ENCODE results near the gene GSAP. TPM values are rescaled to one million over a fixed set of nuclear protein-coding genes. Genes with fewer than 3 reads are reported as not detected.

Gene GSAP
- total RNA-seq, 1 donor from 2014 or later, result 2.1 TPM

GRCh38 chr7:77426521-77427051 lies 10.4 kb upstream of the GSAP start:
- Mint-ChIP-seq H3K36me3 (ENCODE audit: low read depth) (no peaks in the 10 kb centered on the region), H3K9me3 (no peaks in the 10 kb centered on the region), H3K4me3 (no peak overlapping the region), H3K27me3 (peaks cover 9% of the 10 kb centered on the region), H3K4me1 (peaks cover 40% of the 10 kb centered on the region), H3K27ac (no peak overlapping the region)
- intact Hi-C loops (cut with micrococcal nuclease), result no loop called here
- no peak for DNase-seq

- intact Hi-C loops (cut with micrococcal nuclease), result no loop called here
- Mint-ChIP-seq H3K36me3 (ENCODE audit: low read depth) (no peaks in the 10 kb centered on the region), H3K4me1 (peaks cover 37% of the 10 kb centered on the region), H3K27ac (no peak overlapping the region), H3K4me3 (no peak overlapping the region), H3K27me3 (peaks cover 9% of the 10 kb centered on the region), H3K9me3 (no peaks in the 10 kb centered on the region)
- DNase-seq, result no peak
These were observed 9.9 kb upstream of the GSAP start for GRCh38 chr7:77426052-77426404.

GRCh38 chr7:77425101-77426051 lies 9.2 kb upstream of the GSAP start:
- intact Hi-C loops (cut with micrococcal nuclease), result no loop called here
- peaks cover 9% of the 10 kb centered on the region for H3K27me3 Mint-ChIP-seq
- H3K4me3 Mint-ChIP-seq, result no peak overlapping the region

GRCh38 chr7:77422500-77422899 lies 6.4 kb upstream of the GSAP start:
- no peak overlapping the region for H3K4me3 Mint-ChIP-seq
- peaks cover 28% of the 10 kb centered on the region for H3K4me1 Mint-ChIP-seq
- peak; percentile 38 for DNase-seq
- H3K27me3 Mint-ChIP-seq, result peaks cover 9% of the 10 kb centered on the region
- intact Hi-C loops (cut with micrococcal nuclease), result no loop called here
- no peak overlapping the region for H3K27ac Mint-ChIP-seq
- no peaks in the 10 kb centered on the region for H3K9me3 Mint-ChIP-seq
- H3K36me3 Mint-ChIP-seq (ENCODE audit: low read depth), result no peaks in the 10 kb centered on the region

More at GRCh38 chr7:77425101-77426051, 9.2 kb upstream of the GSAP start:
- Mint-ChIP-seq H3K27ac (no peak overlapping the region), H3K4me1 (peaks cover 32% of the 10 kb centered on the region), H3K9me3 (no peaks in the 10 kb centered on the region), H3K36me3 (ENCODE audit: low read depth) (no peaks in the 10 kb centered on the region)
- DNase-seq, result peak; percentile 43

DNA sequence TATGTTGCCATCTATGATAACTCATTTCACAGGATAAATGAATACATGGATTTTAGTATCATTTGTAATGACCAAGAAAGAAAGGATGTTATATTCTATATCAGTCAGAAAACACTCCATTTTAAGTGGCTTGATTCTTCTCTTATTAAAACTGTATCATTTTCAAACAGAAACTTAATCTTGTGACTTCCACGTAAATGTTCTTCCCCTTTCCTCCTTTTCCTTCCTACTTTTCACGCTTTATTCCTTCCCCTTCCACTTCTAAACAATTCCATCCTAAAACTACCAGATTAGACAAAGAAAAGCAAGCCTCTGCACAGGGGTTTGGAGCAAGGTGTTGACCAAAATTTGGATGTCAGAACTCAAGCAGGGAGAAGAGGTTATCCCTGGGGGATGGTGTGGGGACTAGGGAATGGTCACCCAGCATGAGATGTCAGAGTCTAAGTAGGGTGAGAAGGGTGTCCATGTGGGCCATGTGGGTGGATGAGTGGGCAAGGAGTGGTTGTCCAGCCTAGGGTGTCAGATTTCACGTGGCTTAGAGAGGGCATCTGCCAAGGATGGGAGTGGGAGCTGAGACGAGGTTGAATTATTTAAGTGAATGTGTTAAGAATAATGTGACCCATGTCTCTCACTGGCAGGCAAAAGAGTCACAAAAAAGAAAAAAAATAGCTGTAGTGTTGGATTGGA lies 5.0 kb upstream of the GSAP start:
- peaks cover 9% of the 10 kb centered on the region for H3K27me3 Mint-ChIP-seq
- no peak overlapping the region for H3K27ac Mint-ChIP-seq
- no peak for DNase-seq
- H3K36me3 Mint-ChIP-seq (ENCODE audit: low read depth), result no peaks in the 10 kb centered on the region
- intact Hi-C loops (cut with micrococcal nuclease), result no loop called here
- peaks cover 21% of the 10 kb centered on the region for H3K4me1 Mint-ChIP-seq
- H3K9me3 Mint-ChIP-seq, result no peaks in the 10 kb centered on the region
- no peak overlapping the region for H3K4me3 Mint-ChIP-seq

- Mint-ChIP-seq H3K9me3 (no peaks in the 10 kb centered on the region), H3K27me3 (peaks cover 7% of the 10 kb centered on the region), H3K27ac (no peak overlapping the region), H3K36me3 (ENCODE audit: low read depth) (no peaks in the 10 kb centered on the region), H3K4me1 (peaks cover 19% of the 10 kb centered on the region), H3K4me3 (no peak overlapping the region)
- intact Hi-C loops (cut with micrococcal nuclease), result no loop called here
- DNase-seq, result no peak
These were observed 4.3 kb upstream of the GSAP start for GRCh38 chr7:77420438-77420837.

DNA sequence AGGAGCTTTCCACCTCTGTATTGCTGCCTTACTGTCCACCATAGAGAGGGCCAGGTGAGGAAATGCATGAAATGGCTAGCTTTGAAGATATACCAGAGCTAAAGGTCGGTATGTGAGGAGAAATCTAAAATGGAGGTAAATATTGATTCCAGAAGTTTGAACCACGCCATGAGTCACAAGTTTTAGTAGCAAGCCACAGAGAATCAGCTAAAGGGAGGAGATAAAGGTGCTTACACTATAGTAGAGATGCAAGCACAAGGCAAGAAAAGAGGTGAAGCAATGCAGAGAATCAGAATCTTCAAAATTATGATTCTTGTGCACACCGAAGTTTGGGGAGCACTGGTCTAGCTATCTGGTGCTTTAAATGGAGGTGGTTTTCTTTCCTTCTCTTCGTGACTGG lies 3.0 kb upstream of the GSAP start:
- Mint-ChIP-seq H3K27me3 (peaks cover 10% of the 10 kb centered on the region), H3K27ac (no peak overlapping the region), H3K9me3 (no peaks in the 10 kb centered on the region), H3K4me1 (peaks cover 21% of the 10 kb centered on the region), H3K36me3 (ENCODE audit: low read depth) (no peaks in the 10 kb centered on the region), H3K4me3 (no peak overlapping the region)
- intact Hi-C loops (cut with micrococcal nuclease), result loop anchor here (5.0 kb wide), 3 partner anchors 67 to 118 kb away; partner anchors contain the start of gene PTPN12
- DNase-seq, result no peak

GRCh38 chr7:77417801-77418200 lies 1.7 kb upstream of the GSAP start:
- no peak overlapping the region for H3K4me3 Mint-ChIP-seq
- no peak for DNase-seq
- intact Hi-C loops (cut with micrococcal nuclease), result loop anchor here (5.0 kb wide), 3 partner anchors 66 to 120 kb away; partner anchors contain the start of gene PTPN12

GRCh38 chr7:77416621-77417371 lies 647 bp upstream of the GSAP start:
- Mint-ChIP-seq H3K9me3 (no peaks in the 10 kb centered on the region), H3K27me3 (peaks cover 6% of the 10 kb centered on the region), H3K4me3 (peak overlapping the region; percentile 56), H3K4me1 (peaks cover 23% of the 10 kb centered on the region), H3K27ac (peak overlapping the region; percentile 25), H3K36me3 (ENCODE audit: low read depth) (no peaks in the 10 kb centered on the region)
- no peak for DNase-seq
- intact Hi-C loops (cut with micrococcal nuclease), result loop anchor here (5.0 kb wide), 3 partner anchors 64 to 121 kb away; partner anchors contain the start of gene PTPN12

More at GRCh38 chr7:77417801-77418200, 1.7 kb upstream of the GSAP start:
- H3K27me3 Mint-ChIP-seq, result peaks cover 10% of the 10 kb centered on the region
- no peaks in the 10 kb centered on the region for H3K36me3 Mint-ChIP-seq (ENCODE audit: low read depth)
- H3K4me1 Mint-ChIP-seq, result peaks cover 23% of the 10 kb centered on the region
- no peak overlapping the region for H3K27ac Mint-ChIP-seq
- H3K9me3 Mint-ChIP-seq, result no peaks in the 10 kb centered on the region

- peak; percentile 72 for DNase-seq
- peaks cover 23% of the 10 kb centered on the region for H3K4me1 Mint-ChIP-seq
- intact Hi-C loops (cut with micrococcal nuclease), result loop anchor here (5.0 kb wide), 3 partner anchors 63 to 122 kb away; partner anchors contain the start of gene PTPN12
- H3K9me3 Mint-ChIP-seq, result no peaks in the 10 kb centered on the region
- H3K27me3 Mint-ChIP-seq, result peaks cover 6% of the 10 kb centered on the region
- no peak overlapping the region for H3K27ac Mint-ChIP-seq
- peak overlapping the region; percentile 66 for H3K4me3 Mint-ChIP-seq
- H3K36me3 Mint-ChIP-seq (ENCODE audit: low read depth), result no peaks in the 10 kb centered on the region
These were observed 700 bp downstream of the GSAP start for GRCh38 chr7:77415476-77415822.

DNA sequence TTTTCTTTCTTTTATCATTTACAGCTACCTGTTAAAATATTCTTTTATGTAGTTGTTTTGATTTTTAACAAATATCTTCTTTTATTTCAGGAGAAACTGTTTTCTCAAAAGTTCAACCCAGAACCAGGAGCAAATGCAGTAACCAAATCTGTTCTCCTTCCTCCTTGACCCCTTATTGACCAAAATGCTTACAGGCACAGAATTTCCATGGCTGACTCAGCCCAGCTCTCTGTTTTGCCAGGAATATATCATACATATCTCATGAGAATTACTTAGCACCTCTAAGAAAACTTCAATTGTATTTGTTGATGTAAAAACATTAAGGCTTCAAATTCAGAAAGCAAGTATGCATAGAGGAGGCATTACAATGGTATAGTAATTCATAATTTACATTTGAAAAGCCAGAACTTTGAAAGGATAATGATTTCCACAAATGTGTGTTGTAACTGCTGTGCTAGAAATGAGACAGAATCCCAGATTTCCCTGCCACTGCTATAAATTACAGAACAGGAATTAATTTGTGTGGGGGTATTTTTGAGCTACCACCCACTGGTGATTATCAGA lies 2.2 kb downstream of the GSAP start:
- DNase-seq, result no peak
- H3K36me3 Mint-ChIP-seq (ENCODE audit: low read depth), result no peaks in the 10 kb centered on the region
- H3K27me3 Mint-ChIP-seq, result peaks cover 6% of the 10 kb centered on the region
- intact Hi-C loops (cut with micrococcal nuclease), result no loop called here
- peaks cover 18% of the 10 kb centered on the region for H3K4me1 Mint-ChIP-seq
- no peaks in the 10 kb centered on the region for H3K9me3 Mint-ChIP-seq
- H3K4me3 Mint-ChIP-seq, result no peak overlapping the region
- H3K27ac Mint-ChIP-seq, result no peak overlapping the region

DNA sequence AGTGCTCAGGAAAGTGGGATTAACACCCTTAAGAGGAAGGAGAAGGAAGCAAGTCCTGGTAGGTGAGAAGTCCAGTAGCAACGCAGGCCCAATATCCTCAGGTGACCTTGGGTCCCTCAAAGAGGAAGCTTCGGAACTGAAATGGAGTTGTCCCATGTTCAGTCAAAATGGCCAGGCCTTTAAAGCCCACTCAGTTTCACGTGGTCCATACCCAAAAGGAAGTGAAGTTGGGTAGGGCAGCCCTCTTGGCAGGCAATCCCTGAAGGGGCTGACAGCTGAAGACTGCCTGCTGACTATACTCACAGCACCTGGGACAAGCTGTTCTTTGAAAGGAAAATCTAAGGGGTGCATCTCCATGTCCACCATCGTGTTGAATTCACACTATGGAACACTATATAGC lies 3.0 kb downstream of the GSAP start:
- no peak for DNase-seq
- intact Hi-C loops (cut with micrococcal nuclease), result no loop called here
- Mint-ChIP-seq H3K27me3 (peaks cover 6% of the 10 kb centered on the region), H3K4me3 (no peak overlapping the region), H3K9me3 (no peaks in the 10 kb centered on the region), H3K36me3 (ENCODE audit: low read depth) (no peaks in the 10 kb centered on the region), H3K4me1 (peaks cover 11% of the 10 kb centered on the region), H3K27ac (no peak overlapping the region)

Measured in activated CD4-positive, alpha-beta T cell treated with anti-CD3 and anti-CD28 coated beads, Interleukin-2, amount 10 ng/mL, durations not matched to agents 24 days and 14 days (primary cell).